NCI-H2227 (cell line): ENCODE results near the gene SLC23A2.

Experiments used
- DNase-seq: peaks from one replicate; lab custom pipeline; 2025; ENCODE audit not compliant: unreplicated experiment; lab: John Stamatoyannopoulos, UW

SLC23A2 gene

DNA sequence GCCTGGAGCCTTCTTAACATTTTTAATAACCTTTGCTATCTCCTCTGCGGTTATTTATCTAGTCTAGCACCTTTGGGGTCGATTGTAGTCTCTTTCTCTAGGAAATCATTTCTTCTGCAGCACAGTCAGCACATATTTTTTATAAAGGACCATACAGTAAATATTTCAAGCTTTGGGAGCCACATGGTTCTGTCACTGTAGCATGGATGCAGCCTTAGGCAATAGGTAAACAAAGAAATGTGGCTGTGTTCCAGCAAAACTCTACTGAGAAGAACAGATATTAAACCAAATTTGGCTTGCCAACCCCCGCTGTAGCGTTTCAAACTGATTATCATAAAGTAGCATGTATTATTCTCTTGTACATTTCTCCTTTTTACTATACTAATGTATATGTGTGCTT lies 95.7 kb downstream of the SLC23A2 start:
- no peak for DNase-seq

DNA sequence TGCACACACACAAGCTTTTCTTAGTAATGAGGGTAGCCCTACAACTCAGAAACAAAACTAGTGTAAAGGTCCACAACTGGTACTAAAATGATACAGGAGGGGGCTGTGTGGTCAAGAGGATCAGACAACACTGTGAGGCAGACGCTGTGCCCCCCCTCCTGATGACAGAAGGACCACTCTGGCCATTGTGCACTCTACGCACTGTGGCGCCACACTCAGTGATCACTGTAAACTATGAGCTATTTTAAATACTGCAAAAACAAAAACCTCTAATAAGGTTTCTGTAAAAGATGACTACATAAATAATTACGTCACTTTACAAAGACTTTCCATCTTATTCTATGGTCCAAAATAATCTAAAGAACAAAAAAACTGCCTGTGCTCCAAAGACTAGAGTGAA lies 96.1 kb downstream of the SLC23A2 start:
- DNase-seq, result no peak

DNA sequence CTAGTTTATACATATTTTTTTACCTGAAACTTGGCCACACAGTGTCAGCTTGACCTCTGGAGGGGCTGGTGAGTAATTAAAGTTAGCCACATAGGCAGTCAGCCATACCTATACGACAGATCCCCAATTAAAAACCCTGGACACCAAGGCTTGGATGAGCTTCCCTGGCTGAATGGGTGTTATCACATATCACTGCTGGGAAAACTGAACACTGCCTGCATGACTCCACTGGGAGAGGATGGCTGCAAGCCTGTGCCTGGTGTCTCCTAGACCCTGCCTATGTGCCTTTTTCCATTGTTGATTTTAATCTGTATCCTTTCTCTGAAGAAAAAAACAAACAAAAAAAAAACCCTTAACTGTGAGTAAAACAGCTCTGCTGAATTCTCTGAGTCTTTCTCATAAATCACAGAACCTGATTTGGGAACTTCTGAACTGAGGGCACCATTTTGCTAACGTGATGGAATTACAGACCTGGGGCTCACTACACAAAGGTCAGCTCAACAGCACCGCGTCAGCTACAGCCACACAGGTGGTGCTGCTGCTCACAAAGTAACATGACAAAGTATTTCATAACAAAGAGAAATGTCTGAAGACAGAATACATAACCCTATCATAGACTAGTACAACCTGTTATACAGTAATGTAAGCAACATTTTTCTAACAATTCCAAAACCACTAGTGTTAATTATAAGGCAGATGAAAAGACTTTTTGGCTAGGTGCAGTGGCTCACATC lies 97.0 kb downstream of the SLC23A2 start:
- no peak for DNase-seq

DNA sequence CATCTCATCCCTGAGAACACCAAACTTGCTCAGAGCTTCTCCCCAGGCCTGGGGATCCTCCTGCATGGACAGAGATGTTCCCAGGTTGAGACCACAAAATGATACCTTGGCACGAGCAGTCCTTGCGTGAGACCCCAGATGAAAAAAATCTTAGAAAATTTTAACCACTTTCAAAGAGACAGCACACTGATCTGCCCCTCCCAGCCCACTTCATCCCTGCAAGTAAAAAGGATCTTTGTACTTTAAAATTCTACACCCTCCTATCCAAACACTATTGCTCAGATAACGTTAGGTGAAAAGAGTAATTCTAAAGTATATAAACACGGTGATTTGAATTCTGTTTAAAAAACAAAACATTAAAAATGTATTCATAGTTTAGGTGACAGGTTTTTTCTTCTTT lies 98.5 kb downstream of the SLC23A2 start:
- no peak for DNase-seq

DNA sequence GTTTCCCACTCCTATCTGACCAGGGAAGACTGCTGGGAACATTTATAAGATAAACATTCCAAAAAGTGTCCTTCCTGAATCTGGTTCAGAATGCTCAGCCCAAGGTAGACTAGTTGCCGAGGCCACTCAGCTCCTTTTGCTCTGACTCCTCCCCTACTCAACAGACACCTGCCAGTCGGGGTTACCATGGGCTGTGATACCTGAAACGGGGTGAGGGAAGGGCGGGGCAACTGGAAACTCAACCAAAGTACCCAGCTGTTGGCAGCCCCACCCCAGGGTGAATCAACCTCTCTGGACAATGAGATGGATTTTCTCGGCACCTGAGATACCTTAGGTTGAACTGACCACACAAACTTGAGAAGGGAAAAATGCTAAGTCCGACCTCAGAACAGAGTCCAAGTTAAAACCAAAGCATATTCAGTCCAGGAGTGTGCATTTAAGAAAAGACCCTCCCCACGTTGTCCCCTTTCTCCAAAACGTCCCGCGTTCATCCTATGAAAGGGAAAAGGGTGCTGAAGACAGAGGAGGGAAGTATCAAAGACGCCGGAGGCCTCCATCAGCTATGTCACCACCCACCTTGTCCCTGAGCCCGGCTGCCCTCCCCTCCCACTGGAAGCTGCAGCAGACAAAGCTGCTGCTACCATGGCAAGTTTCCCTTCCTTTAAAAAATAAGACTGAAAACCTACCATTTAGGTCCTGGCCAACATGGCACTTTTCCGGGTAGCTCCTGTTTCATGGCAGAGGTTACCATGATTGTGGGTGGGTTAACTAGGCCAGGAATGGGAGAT lies 100.1 kb downstream of the SLC23A2 start:
- no peak for DNase-seq

DNA sequence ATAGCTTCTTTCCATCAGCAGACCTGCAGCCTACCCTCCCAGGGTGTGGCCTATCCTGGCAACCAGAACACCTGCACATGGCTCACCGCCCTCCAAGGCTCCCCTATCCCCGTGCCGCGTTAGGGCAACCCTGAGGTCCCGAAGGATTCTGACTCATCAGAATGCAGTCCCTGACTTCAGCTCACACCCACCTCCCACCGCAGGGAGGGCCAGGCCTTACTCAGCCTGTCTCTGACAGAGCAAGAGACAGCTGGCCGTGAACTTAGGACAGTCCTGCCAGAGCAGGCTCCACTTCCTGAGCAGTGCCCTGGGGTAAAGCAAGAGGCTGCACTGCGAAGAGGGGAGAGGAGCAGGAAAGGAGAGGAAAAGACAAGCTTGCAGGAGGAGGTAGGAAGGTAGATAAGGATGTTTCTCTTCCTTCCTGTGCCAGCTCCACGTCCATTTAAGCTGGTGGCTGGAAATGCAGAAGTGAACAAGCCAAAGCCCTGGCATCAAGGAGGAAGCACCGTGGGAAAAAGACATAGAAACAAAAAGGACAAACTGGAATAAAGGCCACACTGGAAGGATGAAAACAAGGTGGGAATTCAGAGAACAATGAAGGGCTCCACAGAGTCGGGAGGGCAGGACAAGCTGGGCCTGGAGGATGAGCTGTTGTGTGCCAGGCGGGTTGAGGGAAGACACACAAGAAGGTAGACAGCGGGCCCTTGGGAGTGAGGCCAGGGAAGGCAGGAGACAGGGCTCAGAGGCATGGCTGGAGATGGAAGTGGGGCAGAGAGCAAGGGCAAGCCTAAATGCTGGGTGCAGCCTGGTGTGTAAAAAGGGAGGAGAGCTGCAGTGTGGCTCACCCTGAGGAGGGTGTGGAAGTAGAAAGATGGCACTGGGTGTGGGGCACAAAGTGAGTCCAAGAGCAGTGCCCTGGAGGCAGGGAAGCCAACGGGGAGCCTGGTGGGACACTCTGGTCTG lies 102.7 kb downstream of the SLC23A2 start:
- DNase-seq, result no peak

DNA sequence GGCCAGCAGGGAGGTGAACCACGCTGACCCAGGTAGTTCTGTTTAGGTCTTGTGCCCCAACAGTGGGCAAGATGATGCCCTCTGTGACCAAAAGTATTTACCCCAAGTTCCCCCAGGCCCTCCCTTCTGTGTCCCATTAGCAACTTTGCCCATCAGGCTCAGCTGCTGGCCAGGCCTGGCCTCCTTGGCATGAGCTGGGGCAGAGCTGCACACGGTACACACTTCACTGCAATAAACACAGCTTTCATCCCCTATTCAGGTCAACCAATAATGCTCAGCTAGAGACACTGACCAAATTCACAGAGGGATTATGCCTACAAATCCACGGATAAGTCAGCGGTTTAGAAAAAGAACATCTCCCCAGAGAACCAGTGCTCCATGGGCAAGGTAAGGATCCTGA lies 103.7 kb downstream of the SLC23A2 start:
- no peak for DNase-seq

DNA sequence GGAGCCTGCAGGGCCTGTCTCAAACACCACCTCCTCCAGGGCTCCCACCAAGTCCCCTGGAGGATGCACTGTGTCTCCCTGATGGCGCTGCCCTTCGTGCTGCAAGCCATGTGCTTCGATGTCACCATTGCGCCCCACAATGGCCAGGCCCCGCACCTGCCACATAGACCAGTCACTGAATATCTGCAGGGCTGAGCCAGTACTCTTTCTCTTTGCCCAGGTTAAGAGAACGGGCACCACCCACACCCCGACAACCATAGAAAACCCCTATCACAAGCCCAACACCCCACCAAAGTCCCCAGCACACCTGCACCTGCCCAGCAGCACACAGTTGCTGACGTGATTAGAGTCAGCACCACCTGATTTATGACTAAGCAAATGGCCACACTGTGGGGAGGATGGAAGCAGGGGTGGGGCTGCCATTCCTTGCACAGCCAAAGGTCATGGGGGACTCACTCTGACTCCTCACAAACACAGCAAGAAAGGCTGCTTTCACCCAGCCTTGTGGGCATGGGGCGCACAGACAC lies 104.3 kb downstream of the SLC23A2 start:
- DNase-seq, result no peak

DNA sequence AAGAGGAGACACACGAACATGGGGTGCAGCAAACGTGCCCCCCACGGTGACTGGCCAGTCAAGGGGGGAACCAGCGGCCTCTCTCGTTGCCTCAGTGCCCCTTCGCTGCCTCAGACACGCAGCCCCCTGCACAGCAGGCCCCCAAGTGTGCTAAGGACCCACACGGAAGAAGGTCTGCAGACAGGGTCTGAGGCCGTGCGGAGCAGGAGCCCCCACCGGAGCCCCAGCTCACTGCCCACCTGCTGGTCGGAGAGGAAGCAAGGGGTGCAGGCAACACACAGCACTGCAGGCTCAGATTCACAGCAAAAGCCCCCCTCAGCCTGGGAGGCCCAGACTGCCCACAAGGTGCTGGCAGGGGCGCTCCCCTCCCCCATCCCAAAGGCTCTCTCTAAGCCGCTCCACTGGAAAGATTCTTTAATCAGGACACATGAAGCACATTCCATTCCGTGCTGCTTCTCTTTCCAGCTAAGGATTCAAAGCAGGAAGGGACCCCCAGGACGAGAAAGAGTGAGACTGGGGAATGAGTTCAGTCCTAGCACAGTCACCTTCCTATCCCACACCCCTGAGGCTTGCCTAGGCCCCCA lies 105.1 kb downstream of the SLC23A2 start:
- DNase-seq, result no peak

DNA sequence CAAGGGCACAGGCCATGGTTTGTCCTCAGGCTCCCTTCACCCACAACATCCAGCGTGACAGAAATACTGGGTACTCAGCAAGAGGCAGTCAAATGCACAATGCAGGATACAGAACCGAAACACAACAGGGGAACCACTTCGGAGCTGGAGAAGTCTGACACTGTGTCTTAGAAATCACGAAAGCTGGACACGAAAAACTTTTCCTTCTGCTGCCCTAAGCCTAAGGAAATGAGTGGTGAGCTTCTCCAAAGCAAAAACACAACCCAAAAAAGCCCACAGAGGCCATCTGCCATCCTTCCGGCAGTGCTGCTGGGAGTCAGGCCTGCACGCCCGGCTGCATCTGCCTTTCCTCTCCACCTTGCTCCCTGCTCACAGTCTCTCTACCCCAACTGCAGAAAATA lies 106.3 kb downstream of the SLC23A2 start:
- no peak for DNase-seq

DNA sequence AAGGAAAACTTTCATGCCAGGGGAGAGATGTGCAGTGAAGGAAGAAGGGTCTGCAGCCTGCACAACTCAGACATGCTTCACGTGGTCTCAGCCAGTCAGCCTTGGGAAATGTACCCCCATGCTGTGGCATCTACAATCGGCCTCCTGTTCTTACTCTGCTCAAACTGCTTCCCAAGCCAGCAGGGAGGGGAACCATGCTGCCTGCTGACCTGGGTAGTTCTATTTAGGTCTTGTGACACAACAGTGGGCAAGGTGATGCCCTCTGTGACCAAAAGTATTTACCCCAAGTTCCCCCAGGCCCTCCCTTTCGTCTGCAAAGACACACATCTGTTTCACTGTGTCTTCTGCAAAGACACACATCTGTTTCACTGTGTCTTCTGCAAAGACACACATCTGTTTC lies 106.9 kb downstream of the SLC23A2 start:
- DNase-seq, result no peak

DNA sequence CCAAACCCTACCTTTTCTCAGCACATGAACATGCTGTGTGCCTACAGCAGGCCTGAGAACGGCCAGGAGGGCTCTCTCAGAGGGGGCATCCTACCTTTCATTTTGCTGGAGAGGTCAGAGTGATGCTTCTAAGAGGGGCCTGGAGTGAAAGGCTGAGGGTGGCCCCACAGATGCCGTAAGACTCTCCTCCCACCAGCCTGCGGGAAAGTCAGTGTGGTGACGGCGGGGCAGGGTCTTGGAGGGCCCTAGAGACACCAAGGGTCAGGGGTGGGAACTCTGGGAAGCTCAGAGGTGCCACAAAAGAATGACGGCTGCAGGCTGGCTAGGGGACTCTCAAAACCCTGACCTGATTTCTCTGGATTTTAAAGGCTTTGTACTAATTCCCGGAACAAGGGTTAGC lies 107.6 kb downstream of the SLC23A2 start:
- no peak for DNase-seq

DNA sequence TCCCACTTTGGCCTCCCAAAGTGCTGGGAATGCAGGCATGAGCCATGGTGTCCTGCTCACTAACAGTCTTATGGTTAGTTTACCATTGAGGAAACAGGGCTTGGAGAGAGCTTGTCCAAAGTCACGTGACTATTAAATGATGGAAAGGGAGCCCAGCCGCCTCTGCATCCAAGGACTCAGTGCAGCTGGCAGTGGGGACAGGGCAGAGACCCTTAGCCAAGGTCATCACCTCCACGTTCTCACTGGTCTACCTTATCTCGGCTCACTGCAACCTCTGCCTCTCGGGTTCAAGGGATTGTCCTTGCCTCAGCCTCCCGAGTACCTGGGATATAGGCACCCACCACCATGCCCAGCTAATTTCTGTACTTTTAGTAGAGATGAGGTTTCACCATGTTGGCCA lies 109.3 kb downstream of the SLC23A2 start:
- no peak for DNase-seq

DNA sequence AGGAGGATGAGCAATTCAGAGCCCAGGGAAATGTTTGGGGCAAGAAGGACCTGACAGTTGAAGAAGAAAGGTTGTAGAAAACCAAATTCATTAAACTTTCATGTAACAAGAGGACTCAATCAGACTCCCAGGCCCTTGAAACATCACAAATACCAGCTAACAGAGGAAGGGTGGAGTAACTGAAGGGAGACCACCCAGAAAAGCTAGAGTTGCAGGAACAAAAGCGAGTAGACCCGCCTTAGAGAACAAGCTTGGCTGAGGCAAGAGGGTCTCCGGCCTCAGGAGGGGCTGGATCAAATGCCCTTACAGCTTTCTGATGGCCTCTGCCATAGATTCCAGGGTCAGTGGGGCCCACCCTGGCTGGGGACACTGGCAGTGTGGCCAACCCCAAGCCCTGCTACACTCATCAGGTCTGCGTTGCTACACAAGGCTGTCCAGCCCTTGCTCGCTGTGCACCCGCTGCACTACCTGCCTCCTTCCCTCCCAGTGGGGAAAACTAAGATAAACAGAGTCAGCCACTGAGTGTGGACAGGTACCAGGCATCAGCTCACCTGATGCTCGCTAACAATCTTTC lies 110.0 kb downstream of the SLC23A2 start:
- DNase-seq, result no peak

DNA sequence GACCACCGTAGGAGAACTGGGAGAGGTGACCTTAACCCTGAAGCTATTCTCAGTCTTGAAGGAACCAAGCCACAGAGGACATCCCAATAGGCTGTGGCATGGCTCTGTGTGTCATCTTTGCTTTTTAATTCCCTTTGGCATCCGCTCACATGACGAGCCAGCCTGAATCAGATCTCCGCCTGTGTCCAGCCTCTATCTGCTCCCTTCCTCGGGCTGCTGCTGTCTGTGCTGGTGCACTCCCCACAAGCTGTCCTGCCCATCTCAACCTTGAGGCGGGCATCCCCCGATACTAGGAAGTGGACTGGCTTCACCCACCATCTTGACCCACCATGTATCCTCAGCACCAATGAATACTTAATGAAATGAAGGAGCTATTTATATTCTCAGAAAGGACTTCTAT lies 111.9 kb downstream of the SLC23A2 start:
- DNase-seq, result no peak

DNA sequence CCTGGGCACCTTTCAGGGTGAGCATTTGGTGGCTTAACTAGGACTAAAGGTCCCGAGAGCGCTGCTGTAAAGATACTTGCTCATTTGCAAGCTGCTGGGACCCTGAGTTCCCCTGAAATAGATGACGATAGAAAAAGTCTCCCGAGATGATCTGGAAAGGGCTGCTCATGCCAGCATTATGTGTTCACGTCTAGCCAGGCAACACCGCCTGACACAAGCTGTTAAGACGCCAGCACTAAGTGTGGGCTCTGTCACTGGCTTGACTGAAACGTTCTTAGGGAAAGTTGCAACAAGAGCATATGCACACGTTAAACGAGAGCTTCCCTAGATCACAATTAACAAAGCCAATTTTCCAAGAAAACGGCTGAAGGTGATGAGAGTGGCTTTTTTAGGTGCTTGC lies 113.7 kb downstream of the SLC23A2 start:
- DNase-seq, result no peak

DNA sequence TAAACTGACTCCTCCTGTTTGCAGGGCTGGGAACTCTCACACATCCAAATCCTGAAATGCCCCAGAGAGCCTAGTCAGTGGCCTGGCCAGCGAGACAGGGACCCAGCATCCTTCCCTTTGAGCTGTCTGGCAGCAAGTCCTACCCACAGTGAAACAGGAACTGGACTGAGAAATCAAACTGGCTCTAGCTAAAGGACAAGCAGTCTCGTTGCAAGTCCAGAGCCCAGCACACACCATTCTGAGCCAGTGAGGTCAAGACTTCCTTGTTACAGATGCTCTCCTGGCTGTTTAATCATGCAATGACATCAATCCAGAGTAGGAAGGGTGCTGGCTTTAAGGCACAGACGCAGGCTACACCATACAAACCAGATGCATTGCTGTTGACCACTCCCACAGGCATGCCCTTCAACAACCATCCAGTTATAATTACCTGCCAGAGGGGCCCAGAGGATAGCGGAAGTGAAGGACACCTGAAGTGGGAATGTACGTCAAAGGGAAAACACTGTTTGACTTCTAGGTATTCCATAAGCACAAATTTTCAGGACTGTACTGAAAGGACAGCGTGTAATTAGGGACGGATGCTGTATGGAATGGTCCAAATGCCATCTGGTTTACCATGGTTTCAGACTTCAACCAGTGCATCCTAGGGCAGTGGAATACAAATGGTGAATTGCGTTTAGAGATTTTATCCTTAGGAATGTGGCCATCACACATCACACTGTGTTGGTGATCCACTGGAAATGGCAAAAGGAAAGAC lies 114.4 kb downstream of the SLC23A2 start:
- DNase-seq, result peak; percentile 19

DNA sequence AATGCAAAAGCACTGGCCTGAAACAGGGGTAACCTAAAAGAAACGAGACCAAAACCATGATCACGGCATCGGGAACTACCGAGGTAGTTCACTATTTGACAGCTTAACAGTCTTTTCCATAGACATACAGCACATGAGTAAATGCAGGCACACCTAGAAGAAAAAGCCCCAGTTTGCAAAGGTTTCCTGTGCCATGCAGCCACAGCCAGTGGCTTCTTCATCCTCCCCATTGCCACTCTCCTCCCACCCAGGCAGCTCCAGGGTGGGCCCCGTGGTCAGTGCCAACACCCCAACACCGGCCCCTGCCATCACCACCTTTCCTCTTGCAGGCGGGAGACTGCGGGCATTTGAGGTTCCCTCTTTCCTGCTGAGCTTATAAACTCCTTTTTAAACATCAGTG lies 115.4 kb downstream of the SLC23A2 start:
- no peak for DNase-seq

DNA sequence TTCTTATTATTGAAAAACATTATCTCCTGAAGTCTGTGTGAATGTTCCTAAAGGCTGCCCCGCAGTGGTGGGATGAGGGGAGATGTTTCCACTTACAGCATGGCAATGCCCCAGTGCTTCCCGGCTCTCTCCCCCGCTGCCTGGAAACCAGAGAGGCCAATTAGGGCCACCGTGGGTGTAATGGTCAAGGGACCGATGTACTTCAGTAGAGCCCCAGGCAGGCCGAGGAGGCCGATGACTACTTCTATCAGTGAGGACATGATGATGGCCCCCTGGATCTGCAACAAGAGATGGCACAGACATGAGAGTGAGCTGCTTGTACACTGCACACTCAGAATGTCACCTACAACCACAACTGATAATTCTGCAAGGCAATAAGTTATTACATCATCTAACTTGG lies 117.8 kb downstream of the SLC23A2 start:
- DNase-seq, result no peak

DNA sequence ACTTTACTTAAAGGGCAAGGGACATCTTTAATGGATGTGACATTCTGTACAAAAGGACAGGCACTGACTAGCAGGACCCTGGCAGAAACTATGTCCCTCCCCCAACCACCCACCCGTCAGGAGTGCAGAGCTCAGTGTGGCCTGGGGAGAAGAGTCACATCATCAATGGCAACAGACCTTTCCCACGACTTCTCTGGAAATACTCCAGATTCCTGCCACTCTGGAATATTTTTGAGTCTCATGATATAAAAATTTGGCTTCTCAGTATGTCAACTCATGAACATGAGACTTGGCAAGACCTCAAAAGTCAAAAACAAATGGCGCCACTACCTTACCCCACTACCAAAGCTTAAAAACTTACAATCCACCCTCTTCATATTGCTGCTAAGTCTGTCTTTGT lies 118.3 kb downstream of the SLC23A2 start:
- no peak for DNase-seq
